ENCODE measurements around the gene B3GNT4. TPM values are rescaled to one million over a fixed set of nuclear protein-coding genes. Genes with fewer than 3 reads are reported as not detected.

B3GNT4 gene
- total RNA-seq, 4 donors from 2014 or later, result 0.14 TPM; not detected in 3

DNA sequence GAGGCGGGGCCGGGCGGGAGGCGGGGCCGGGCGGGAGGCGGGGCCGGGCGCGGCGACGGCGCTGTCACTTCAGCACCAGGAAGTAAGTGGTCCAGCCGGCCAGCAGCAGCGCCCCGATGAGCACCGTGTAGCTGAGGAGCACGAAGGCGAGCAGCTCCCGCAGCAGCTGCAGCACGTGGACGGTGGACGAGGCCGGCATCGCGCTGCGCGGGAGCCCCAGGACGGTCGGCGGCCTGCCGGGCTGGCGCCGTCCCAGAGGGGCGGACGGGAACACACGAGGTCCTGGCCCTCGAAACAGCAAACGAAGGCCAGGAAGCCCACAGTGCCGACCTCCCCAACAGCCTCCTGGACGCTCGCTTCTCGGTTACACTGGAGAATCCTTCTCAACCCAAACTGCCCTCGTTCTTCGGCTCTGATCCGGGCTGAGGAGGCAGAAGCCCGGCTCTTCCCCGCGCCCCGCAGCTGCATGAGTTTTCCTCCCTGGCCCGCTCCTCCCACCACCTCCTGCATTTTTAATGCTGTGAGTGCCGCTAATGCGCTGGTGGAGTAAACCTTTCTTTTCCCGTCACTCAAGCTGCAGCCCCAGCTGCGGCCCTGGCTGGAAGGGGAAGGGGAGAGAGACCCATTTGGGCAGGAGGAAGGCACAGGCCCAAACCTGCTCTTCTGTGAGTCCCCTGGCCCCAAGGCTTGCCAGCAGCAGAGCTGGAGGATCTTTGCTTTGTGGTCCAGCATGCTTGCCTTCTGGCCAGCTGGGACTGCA is 23.0 kb downstream of the B3GNT4 start:
- peak in 1 of 2 donors; percentile 28 for DNase-seq
- H3K4me1 ChIP-seq, result peaks cover 0 to 13% of the 10 kb centered on the region in 2 donors
- H3K9me3 ChIP-seq, result no peaks in the 10 kb centered on the region
- no peaks in the 10 kb centered on the region for H3K36me3 ChIP-seq
- peak overlapping the region in 1 of 2 donors; percentile 53 for H3K27ac ChIP-seq
- intact Hi-C loops (cut with DNase I; ENCODE audit: low total_unique reads), result no loop called here
- no peaks in the 10 kb centered on the region for H3K27me3 ChIP-seq
- H3K4me3 ChIP-seq, result peak overlapping the region; percentile 10 to 45
- TF ChIP-seq, protein P1, sequence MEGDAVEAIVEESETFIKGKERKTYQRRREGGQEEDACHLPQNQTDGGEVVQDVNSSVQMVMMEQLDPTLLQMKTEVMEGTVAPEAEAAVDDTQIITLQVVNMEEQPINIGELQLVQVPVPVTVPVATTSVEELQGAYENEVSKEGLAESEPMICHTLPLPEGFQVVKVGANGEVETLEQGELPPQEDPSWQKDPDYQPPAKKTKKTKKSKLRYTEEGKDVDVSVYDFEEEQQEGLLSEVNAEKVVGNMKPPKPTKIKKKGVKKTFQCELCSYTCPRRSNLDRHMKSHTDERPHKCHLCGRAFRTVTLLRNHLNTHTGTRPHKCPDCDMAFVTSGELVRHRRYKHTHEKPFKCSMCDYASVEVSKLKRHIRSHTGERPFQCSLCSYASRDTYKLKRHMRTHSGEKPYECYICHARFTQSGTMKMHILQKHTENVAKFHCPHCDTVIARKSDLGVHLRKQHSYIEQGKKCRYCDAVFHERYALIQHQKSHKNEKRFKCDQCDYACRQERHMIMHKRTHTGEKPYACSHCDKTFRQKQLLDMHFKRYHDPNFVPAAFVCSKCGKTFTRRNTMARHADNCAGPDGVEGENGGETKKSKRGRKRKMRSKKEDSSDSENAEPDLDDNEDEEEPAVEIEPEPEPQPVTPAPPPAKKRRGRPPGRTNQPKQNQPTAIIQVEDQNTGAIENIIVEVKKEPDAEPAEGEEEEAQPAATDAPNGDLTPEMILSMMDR (IDR thresholded peaks at IDR 0.05), result no peak
- no peak for TF ChIP-seq POLR2A (IDR thresholded peaks at IDR 0.05)

DNA sequence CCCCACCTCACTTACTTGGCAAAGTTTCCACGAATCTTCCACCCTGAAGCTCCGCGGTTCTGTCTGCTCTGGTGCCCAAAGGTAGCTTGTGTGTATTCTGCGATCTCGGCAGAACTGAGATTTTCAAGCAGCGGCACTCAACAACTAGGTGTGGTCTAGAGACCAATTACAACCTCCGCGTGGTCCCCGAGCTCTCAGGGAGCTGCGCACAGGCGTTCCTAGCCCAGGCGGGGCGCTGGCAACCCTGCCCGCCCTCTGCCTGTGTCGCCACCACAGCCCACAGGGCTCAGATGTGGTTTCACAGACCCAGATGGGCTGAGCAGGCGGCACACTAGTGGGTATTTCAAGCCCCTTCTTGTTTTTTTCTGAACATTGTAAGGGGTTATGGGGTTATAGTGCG is 23.8 kb downstream of the B3GNT4 start:
- Histone ChIP-seq H3K36me3 (no peaks in the 10 kb centered on the region), H3K27me3 (no peaks in the 10 kb centered on the region), H3K4me1 (peaks cover 0 to 13% of the 10 kb centered on the region in 2 donors), H3K27ac (no peak overlapping the region), H3K9me3 (no peaks in the 10 kb centered on the region), H3K4me3 (no peak overlapping the region)
- intact Hi-C loops (cut with DNase I; ENCODE audit: low total_unique reads), result no loop called here
- no peak for DNase-seq
- no peak for TF ChIP-seq POLR2A (IDR thresholded peaks at IDR 0.05)
- TF ChIP-seq, protein P1 (IDR thresholded peaks at IDR 0.05), result no peak

DNA sequence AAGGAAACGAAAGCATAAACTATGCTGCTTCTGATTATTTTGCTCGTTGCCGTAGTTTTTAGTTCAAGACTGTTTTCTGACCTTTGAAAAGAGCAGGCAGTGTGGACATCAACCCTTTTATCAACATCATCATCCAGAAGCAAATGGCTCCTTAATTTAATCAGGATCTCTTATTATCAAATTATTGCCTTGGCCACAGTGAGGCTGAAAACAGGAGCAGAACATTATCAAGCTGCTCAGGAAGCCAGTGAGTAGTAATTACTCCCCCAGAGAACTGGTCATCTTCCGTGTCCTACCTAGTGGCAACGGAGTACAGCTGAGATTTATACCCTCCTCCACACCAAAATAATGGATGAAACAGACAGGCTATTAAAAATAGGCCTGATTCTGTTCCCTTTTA is 24.6 kb downstream of the B3GNT4 start:
- Histone ChIP-seq H3K4me3 (no peak overlapping the region), H3K27me3 (no peaks in the 10 kb centered on the region), H3K27ac (no peak overlapping the region), H3K4me1 (peaks cover 0 to 10% of the 10 kb centered on the region in 2 donors), H3K9me3 (no peaks in the 10 kb centered on the region), H3K36me3 (no peaks in the 10 kb centered on the region)
- no peak for TF ChIP-seq POLR2A (IDR thresholded peaks at IDR 0.05)
- TF ChIP-seq, protein P1 (IDR thresholded peaks at IDR 0.05), result no peak
- intact Hi-C loops (cut with DNase I; ENCODE audit: low total_unique reads), result no loop called here
- no peak for DNase-seq

DNA sequence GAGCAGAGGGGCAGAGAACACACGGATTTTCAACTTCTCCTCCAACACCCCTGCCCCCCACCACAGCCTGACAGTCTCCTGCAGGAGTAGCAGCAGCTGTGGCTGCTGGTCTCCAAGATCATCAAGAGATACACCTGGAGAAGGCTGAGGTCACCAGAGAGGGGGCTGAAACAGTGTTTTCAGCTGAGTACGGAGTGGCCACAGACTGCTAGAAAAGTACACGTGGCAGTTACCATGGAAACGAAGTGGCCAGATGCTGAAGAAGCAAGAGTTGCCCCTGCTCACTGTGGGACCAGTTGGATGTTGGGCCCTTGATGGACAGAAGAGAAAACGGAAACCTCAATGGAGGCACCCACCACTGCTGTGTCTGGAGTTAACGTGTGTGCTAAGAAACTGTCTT is 27.3 kb downstream of the B3GNT4 start:
- no peaks in the 10 kb centered on the region for H3K36me3 ChIP-seq
- H3K27ac ChIP-seq, result no peak overlapping the region
- H3K4me3 ChIP-seq, result no peak overlapping the region
- H3K4me1 ChIP-seq, result peaks cover 0 to 6% of the 10 kb centered on the region in 2 donors
- H3K27me3 ChIP-seq, result no peaks in the 10 kb centered on the region
- H3K9me3 ChIP-seq, result no peaks in the 10 kb centered on the region
- intact Hi-C loops (cut with DNase I; ENCODE audit: low total_unique reads), result no loop called here
- DNase-seq, result no peak
- TF ChIP-seq, protein P1 (IDR thresholded peaks at IDR 0.05), result no peak
- TF ChIP-seq POLR2A (IDR thresholded peaks at IDR 0.05), result no peak

DNA sequence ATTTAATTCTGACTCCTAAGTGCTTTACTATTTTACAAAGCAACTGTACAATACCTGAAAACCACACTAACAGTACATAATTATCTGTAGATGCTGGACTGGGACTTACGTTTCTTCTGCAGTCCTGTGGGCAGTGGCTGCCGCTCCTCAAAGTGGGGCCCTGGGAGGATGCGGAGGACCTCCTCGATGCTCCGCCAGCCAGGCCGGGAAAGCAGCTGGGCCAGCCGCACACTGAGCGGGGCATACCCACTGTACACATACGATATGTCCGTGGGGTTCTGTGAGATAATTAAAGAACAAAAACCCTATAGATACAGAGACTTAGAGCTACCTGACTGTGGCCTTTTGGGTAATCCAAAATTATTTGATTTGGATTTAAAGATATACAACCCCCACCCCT is 29.2 kb downstream of the B3GNT4 start:
- H3K27ac ChIP-seq, result no peak overlapping the region
- H3K36me3 ChIP-seq, result no peaks in the 10 kb centered on the region
- H3K9me3 ChIP-seq, result no peaks in the 10 kb centered on the region
- intact Hi-C loops (cut with DNase I; ENCODE audit: low total_unique reads), result no loop called here
- no peak overlapping the region for H3K4me3 ChIP-seq
- TF ChIP-seq, protein P1 (IDR thresholded peaks at IDR 0.05), result no peak
- TF ChIP-seq POLR2A (IDR thresholded peaks at IDR 0.05), result no peak
- H3K4me1 ChIP-seq, result no peaks in the 10 kb centered on the region
- DNase-seq, result no peak
- no peaks in the 10 kb centered on the region for H3K27me3 ChIP-seq
